Mammary microvascular endothelial cell (primary cell): ENCODE data around the gene CSN3. TPM values are rescaled to one million over a fixed set of nuclear protein-coding genes. Genes with fewer than 3 reads are reported as not detected.

ENCODE experiments used
- total RNA-seq: library from RNA; depleted of rRNA; stranded (reverse); fragments of >200 nt; gene quantifications from 2 replicates; pipeline ENCODE4 v1.2.3, GENCODE V29; 2015

The CSN3 gene
- not detected in 2 replicates for total RNA-seq

DNA sequence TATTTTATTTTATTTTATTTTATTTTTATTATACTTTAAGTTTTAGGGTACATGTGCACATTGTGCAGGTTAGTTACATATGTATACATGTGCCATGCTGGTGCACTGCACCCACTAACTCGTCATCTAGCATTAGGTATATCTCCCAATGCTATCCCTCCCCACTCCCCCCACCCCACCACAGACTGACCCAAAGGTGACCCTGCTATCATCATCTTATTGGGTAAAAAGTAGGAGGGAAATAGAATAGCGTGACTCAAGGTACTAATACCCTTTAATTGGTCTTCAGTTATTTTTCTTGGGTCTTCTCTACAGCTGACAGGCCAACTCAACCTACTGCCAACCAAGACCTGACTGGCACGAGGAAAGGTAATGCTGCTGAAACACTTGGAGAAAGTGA, at the start of gene CSN3:
CSN3 (plus strand) TSS at position 301 of the 400 bp plus-strand sequence. CDS start 2,223 bp downstream, outside the sequence.

GRCh38 chr4:70195425-70195824, 47.0 kb upstream of the CSN3 start, which contains the start of gene ODAM:
TSS of gene ODAM (plus strand) at chr4:70195725. CDS start at chr4:70196544, 819 bp downstream.

DNA sequence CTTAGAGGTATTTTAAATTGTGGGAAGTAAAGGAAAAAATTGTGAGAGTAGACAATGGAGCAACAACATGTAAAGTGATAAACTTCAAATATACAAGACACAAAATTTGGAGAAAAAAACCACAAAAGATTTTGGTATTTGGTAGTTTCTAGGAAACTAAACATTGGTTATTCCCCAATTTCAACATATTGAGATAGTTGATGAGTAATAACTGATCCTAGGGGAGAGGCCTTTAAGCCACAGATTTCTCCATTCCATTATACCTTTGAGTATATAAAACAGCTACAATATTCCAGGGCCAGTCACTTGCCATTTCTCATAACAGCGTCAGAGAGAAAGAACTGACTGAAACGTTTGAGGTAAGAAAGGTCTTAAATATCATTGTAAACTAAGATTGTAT, 16.6 kb upstream of the CSN3 start, which contains the start of gene FDCSP:
FDCSP (plus strand) TSS at position 301 of the 400 bp plus-strand sequence. CDS start 5,071 bp downstream, outside the sequence.

Other genes starting within 250 kb of the CSN3 start
- gene STATH, start 246.6 kb upstream of the CSN3 start, total RNA-seq, result not detected in 2 replicates
- not detected in 2 replicates for gene HTN3, start 214.1 kb upstream of the CSN3 start, total RNA-seq
- 1.1 and 6.1 TPM in 2 replicates for gene HTN1, start 192.2 kb upstream of the CSN3 start, total RNA-seq
- not detected in 2 replicates for gene PRR27, start 88.4 kb upstream of the CSN3 start, total RNA-seq
- not detected in 2 replicates for gene ODAM, start 46.9 kb upstream of the CSN3 start, total RNA-seq
- gene FDCSP, start 16.5 kb upstream of the CSN3 start, total RNA-seq, result not detected in 2 replicates
- gene CABS1, start 92.4 kb downstream of the CSN3 start, total RNA-seq, result not detected in 2 replicates
- not detected in 2 replicates for gene SMR3A, start 118.2 kb downstream of the CSN3 start, total RNA-seq
- gene SMR3B, start 140.5 kb downstream of the CSN3 start, total RNA-seq, result not detected in 2 replicates
- gene OPRPN, start 155.3 kb downstream of the CSN3 start, total RNA-seq, result not detected in 2 replicates
- gene MUC7, start 229.6 kb downstream of the CSN3 start, total RNA-seq, result not detected in 2 replicates